GM19455 (cell line): ENCODE data around the gene DAAM2.

ENCODE experiments used
- ATAC-seq: cut with Tn5 transposase; IDR thresholded peaks from one replicate; pipeline ENCODE4 v1.9.1; 2021; ENCODE audit not compliant: unreplicated experiment

The DAAM2 gene

DNA sequence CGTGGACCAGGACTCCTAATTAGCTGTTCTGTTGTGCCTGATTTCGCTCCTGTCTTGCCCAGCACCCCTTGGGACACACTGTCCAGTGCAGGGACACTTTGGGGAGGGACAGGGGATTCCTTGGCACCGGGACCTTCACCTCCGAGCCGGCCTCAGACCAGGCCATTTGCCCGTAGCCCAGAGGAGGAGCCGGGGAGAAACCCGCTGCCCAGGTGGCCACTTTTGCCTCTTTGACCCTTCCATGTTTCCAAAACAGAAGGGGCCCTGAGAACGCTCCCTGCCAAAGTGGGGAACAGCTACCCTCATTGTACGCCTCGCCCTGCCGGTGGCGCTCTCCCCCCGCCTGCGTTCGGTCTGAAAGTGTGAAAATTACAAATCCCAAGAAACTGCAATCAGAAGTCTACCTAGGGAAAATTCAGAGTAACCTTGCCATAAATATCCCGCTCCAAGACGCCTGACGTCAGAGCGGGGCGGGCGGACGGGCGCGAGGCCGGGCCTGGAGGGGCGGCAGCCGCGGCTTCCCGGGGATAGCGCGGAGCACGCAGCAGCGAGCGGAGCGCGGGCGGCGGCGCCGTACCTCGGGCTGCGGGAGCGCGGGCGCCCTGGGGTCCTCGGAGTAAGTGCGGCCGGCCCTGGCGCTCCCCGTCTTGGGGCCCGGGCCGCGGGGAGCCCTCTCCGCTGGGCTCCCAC lies at the start of gene DAAM2:
TSS of gene DAAM2 (plus strand) at position 527 of the 690 bp plus-strand sequence. CDS start 63,927 bp downstream, outside the sequence.
- ATAC-seq, result no peak

GRCh38 chr6:39746795-39747194 lies 45.4 kb upstream of the DAAM2 start:
- ATAC-seq, result no peak

- no peak for ATAC-seq
These were observed 39.1 kb upstream of the DAAM2 start for GRCh38 chr6:39752835-39753724.

DNA sequence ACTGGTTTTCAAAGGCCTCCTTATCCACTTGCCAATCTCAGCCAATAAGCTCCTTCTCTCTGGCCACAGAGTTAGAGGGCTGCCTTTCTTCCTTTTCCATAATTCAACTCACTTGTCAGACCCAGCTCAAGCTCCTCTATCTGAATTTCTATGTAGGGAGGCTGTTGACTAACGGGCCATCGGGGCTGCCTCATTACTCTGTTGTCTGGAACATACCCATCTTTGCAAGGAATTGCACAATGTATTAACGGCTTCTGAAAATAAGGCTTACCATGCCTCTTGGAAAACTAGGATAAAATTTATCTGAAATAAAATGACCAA lies 38.5 kb upstream of the DAAM2 start:
- ATAC-seq, result no peak

GRCh38 chr6:39754514-39755115 lies 37.6 kb upstream of the DAAM2 start:
- no peak for ATAC-seq

- no peak for ATAC-seq
These were observed 36.9 kb upstream of the DAAM2 start for GRCh38 chr6:39755231-39755630.

DNA sequence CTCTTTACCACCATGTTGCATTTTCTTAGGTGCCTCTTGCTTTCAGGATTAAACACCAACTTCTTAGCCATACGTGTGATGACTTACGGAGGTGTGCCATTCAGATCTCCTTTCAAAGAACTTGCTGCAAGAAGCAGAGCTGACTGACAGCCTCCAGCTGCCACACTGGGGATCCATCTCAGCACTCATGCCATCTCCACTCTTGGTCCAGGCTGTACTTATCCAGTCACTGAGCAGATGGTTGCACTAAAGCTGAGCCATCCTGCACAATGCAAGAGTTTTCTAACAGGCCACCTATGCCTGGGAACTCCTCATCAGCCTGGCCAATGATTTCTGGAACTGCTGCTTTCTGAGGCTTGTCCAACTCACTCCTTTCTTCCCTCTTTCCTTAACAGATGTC lies 35.6 kb upstream of the DAAM2 start:
- ATAC-seq, result no peak

DNA sequence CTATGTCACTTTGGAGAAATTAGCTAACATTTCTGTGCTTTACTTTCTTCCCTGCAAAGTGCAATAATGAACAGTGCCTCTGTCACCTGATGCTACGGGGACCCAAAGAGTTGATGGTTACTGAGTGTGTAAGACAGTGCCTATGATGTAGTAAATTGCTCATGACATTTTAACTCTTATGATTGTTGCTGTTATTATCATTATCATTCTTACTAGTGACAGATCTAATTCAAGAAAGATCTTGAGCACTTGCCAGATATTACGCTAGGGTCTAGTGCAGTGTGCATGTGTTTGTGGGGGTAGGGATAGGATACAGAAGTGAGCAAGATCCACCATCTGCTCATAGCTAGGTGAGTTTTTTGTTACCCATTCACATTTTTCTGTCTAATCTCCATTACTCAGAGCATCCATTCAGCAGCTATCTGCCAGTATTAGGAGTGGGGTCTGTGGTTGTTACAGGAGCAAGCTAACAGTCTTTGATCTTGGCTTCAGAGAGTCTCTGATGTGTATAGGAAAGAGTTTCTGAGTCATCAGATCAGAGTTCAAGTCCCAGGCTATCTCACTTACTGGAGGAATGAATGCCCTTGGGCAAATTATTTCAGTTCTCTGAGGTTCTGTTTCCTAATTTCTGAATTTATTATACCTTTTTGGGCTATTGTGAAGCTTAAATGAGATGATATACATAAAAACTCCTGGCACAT lies 33.1 kb upstream of the DAAM2 start:
- no peak for ATAC-seq

GRCh38 chr6:39760226-39760952 lies 31.8 kb upstream of the DAAM2 start:
- ATAC-seq, result no peak

GRCh38 chr6:39765508-39766065 lies 26.6 kb upstream of the DAAM2 start:
- no peak for ATAC-seq

DNA sequence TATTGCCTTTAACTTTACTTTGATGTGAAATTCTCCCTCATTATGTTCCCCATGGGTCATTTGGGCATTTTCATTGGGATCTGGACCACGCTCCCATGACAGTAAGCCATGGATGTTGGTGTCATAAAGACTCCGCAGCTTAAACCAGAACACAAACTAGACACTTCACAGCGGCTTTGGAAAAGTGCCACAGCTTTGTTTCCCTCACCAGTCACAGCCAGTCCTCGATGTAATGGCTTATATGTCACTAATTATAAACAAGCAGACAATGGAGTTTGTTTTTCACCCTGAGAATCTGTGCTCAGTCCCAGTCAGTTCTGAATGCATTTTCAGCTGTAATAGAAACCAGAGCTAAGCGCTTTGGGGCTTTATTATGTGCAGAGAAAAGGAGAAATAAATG lies 23.2 kb upstream of the DAAM2 start:
- no peak for ATAC-seq

DNA sequence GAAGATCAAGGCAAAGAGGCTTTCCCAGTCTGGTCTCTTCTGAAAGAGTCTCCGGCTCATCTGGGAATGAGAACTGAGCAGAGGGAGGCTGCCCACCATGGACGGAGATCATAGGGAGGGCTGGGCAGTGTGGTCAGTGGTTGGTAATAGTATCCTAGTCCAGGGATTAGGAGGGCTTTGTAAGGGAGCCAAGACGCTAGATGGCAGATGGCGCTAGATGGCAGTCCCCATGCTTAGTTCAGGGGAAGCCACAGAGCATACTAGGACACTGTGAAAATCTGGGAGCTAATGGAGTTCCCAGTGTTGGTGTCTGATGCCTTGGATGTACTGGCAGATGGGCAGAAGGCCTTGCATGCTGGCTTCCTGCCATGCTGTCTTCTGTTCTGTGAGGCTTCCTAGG lies 21.7 kb upstream of the DAAM2 start:
- ATAC-seq, result no peak

DNA sequence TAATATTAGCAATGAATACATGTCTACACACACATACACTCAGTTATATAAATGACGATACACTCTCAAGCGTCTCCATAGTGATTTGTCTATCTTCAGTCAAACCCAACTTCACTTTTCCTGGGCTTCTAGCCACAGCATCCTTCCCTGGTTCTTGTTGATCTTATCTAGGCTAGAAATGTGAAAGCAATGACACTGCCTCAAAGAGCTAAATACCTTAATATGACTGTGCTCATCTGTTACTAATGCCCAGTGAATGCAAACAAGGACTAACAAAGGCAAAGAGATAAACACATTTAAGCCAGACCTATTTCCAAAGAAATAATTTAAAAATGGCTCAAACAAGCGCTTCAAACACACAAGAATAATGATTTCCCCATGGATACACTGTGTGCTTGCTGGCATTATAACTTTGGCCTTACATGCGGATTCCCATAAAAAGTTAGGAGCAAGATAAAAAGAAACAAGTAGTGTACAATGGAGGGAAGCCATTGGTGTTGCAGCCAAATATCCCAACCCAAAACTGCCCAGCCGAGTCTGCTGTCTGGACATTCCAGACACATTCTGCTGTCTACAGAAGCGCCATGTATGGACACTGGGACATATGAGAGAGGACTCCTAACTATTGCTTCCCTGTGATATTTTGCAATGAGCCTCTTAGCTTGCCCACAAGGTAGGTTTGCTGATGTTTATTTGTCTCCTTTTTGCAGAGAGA lies 19.5 kb upstream of the DAAM2 start:
- no peak for ATAC-seq

- ATAC-seq, result no peak
These were observed 18.4 kb upstream of the DAAM2 start for GRCh38 chr6:39773782-39774181.

GRCh38 chr6:39776581-39776980 lies 15.6 kb upstream of the DAAM2 start:
- no peak for ATAC-seq

DNA sequence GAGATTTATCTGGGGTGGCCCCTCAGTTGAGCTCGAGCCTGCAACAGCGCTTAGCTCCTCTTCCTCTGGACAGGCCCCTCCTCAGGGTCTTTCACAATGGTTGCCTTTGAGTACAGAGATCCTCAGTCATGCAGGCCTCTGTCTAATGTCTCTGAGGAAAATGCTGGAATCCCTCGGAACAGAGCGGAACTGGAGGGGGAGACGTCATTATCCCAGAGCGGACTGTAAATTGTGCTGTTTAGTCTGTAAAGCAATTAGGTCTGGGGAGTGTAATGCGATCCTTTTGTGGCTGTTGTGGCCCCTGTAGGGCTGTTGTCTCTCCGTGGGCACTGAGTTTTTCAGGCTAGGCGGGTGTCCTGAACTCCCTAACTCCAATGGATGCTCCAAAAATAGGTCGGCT lies 15.0 kb upstream of the DAAM2 start:
- no peak for ATAC-seq

GRCh38 chr6:39777661-39778060 lies 14.5 kb upstream of the DAAM2 start:
- ATAC-seq, result no peak

- no peak for ATAC-seq
These were observed 13.5 kb upstream of the DAAM2 start for GRCh38 chr6:39778581-39779255.

DNA sequence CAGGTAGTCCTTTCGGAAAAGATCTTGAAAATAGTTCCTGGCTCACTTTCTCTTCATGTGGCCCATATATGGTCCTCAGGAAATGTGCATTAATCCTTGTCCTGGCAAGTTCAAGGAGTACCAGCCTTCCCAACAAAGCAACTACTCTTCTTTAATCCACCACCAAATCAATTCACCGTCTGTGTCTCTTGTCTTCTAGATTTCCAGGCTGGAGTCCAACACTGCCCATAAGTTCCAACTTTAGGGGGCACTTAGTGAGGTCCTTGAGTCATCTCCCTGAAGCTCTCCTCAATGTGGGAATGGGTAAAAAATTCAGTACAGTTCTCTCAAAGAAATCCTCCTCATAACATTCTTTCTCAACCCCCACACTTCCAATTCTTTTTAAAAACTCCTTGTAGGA lies 6.9 kb upstream of the DAAM2 start:
- ATAC-seq, result no peak
